Stimulated activated CD8-positive, alpha-beta memory T cell treated with anti-CD3 and anti-CD28 coated beads, Interleukin-7, amount 100 ng/mL, for 1 hour (primary cell): ENCODE data around the gene PUM2.
"Not testable (repeated sequence)": the region's sequence is repeated elsewhere in the genome, so short reads cannot be mapped to it uniquely, and the experiment has no call there.

Source experiments
- DNase-seq, 2 donors: peaks; one replicate each; pipeline ENCODE4 v3.0.0-alpha.2; 2020; ENCODE audit warnings: low read depth in 2 of 2

The PUM2 gene, protein sequence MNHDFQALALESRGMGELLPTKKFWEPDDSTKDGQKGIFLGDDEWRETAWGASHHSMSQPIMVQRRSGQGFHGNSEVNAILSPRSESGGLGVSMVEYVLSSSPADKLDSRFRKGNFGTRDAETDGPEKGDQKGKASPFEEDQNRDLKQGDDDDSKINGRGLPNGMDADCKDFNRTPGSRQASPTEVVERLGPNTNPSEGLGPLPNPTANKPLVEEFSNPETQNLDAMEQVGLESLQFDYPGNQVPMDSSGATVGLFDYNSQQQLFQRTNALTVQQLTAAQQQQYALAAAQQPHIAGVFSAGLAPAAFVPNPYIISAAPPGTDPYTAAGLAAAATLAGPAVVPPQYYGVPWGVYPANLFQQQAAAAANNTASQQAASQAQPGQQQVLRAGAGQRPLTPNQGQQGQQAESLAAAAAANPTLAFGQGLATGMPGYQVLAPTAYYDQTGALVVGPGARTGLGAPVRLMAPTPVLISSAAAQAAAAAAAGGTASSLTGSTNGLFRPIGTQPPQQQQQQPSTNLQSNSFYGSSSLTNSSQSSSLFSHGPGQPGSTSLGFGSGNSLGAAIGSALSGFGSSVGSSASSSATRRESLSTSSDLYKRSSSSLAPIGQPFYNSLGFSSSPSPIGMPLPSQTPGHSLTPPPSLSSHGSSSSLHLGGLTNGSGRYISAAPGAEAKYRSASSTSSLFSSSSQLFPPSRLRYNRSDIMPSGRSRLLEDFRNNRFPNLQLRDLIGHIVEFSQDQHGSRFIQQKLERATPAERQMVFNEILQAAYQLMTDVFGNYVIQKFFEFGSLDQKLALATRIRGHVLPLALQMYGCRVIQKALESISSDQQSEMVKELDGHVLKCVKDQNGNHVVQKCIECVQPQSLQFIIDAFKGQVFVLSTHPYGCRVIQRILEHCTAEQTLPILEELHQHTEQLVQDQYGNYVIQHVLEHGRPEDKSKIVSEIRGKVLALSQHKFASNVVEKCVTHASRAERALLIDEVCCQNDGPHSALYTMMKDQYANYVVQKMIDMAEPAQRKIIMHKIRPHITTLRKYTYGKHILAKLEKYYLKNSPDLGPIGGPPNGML

DNA sequence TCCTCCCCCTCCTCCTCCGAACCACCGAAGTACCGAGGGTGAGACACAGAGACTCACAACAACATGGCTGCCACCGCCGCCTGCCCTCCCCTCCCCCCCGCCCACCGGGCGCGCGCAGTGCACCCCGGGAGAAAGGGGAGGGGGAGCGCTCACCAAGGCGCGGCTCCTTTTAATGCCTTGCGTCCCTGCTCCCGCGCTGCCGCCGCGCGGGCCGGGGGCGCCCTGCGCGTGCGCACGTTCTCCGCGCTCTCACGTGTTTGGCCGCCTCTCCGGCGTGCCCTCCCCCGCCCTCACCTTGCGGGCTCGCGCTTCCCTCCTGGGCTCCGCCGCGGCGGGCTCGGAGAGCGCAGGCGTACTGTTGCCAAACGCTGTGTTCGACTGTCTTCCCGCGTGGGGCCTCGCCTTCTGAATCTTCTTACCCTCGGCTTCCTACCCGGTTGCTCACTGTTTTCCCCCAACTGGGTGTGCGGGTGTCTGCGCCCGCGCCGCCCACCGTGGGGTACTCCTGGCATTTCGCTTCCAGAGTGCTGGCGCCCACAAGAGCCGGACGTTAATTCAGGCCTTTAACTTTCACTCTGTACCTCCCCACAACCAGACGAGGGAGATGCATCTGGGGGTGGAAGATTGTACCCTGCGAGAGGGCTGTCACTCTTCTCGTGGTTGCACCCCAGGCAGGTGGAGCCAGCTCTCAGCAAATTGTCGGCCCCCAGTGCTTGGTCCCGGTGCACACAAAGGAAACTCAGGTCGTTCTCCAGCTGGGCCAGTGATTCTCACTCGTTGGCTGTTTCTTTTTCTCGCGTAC lies at the start of gene PUM2:
PUM2 (minus strand) TSS at position 92 of the 802 bp plus-strand sequence. CDS start 23,484 bp downstream, outside the sequence.
- peak; percentile 87 to 91 for DNase-seq

DNA sequence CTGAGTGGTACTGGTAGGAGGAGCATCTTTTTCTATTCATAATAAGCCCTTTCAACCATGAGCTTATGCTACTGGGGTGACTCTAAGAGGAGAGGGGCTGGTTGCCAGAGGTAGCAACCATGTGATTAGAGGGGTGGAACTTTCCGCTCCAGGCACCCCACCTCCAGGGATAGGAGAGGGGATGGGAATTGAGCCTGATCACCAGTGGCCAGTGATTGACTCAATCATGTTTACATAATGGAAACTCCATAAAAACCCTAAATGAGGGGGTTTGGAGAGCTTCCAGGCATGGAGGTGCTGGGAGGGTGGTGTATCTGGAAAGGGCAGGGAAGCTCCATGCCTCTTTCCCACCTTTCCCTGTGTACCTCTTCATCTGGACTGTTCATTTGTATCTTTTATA lies 49.7 kb upstream of the PUM2 start:
- DNase-seq, result no peak

DNA sequence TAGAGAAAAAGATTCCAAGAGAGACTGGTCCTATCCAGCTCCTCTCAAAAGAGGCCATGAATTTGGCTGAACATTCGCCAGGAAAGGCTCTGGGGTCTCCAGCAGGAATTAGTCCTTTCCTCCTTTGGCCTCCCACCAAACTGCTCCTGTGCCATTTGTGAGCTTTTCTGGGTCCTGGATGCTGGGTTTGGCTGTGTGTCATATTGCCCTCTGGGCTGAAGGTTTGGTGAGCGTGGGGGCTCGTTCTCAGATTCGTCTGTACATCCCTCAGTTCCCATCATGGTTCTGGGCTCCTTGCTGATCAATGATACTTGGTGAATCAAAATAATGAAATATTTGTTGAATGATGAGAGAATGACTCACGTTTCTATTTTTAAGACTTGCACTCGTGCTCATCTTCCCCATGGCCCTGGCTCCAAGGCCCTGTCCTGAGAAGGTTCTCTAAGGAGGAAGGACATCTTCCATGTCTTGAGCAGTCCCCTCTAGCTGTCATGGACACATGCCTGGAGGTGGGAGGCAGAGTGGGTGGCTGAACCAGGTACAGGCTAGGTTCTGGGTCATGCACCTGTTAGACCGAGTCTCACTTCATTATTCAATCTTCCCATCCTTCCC lies 48.4 kb upstream of the PUM2 start:
- DNase-seq, result no peak

DNA sequence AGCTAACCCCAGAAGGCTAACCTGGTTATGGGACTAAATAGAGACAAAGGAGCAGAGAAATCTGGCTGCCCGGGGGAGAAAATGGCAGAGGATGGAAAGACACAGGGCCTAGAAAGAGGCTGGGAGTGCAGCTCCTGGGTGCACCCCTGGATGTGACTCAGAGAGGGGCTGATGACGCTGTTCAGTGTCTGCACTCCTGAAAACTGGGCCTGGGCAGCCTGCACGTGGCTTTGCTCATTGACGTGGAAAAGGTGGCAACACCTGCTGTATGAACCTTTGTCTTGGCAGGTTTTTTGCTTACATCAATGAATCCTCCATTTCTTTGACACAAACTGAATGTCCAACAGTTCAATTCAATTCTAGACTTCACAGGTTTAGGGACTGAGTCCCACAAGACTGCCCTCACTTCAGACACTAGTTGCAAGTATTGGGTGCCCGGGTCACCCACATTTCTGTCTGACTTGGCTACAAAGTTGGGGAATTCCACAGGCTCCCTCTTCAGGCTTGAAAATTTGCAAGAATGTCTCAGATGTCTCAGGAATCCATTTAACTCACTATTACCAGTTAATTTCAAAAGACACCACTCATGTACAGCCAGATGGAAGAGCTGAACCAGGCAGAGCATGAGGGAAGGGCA lies 47.3 kb upstream of the PUM2 start:
- no peak for DNase-seq

DNA sequence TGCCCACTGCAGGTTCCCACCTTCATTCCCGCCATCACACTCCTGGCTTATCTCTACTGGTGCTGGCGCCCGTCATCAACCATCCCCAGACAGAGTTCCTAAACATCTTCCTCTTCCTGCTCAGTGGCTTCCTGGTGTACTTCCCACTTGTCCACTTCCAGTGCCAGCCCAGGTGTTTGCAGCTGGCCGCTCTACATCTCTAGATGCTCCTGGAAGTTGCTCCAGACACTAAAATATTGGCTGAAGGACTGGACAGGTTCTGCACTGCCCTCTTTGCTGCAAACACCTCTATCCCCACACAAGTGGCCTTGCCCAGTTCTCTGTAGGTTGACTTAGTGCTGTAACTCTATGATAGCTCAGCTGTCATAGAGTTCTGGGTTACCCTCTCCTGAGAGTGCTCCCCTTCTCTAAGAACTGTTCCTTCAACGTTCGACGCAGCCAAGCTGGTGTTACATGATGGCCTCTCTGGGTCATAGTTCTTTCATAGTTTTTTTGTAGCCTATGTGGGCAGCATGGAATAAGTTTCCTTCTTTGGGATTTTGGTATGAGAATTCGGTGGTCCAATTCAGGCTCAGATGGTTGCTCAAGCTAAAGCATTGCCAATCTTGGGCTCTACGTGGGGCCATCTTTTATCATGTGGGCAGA lies 45.8 kb upstream of the PUM2 start:
- DNase-seq, result no peak

DNA sequence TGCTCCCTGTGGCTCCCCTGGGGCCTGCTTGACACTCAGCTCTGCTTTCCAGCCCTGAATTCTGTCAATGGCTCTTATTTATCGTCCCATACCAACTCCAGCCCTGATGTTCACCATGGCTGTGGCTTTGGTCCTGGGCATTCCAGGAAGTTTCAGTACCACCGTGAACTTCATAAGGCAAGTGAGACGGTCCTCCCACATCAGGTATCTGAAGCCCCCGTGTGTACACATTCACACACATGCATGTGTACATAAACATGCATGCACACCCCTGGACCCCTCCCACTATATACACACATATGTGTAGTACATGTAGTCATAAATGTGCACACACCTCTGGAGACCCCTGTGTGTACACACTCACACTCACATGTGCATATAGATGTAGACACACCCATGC lies 43.3 kb upstream of the PUM2 start:
- no peak for DNase-seq

DNA sequence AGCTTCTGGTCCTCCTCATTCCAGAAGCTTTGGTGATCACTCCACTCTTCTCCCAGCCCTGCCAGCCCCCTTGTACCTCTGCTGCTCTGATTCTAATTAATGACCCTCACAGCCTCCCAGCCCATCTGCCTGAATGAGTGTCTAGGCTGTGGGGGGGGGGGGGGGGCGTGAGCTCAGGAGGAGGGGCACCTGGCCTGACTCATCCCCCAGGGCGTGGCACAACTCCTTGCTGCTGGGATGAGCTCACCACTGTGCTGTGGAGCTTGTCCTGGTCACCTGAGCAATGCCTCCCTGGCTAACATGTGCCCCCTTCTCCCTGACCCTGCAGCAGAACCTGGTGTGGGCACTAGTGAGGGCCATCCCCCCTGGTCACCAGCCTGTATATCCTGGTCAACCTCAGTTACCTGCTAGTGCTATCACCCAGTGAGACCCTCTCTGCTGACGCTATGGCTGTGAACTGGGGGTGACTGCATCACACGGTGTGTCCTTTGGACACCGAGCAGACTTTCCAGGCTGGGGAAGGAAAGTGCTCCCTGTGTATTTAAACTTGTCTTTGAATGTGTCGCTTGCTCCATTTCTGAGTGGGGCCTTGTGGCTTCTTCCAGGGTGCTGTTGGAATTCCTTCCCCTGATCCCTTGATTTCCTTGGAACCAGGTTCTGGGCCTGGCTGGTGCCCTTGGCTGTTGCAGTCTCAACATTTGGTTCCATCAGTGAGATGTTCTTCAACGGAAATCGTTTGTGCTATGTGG lies 41.5 kb upstream of the PUM2 start:
- DNase-seq, result no peak

DNA sequence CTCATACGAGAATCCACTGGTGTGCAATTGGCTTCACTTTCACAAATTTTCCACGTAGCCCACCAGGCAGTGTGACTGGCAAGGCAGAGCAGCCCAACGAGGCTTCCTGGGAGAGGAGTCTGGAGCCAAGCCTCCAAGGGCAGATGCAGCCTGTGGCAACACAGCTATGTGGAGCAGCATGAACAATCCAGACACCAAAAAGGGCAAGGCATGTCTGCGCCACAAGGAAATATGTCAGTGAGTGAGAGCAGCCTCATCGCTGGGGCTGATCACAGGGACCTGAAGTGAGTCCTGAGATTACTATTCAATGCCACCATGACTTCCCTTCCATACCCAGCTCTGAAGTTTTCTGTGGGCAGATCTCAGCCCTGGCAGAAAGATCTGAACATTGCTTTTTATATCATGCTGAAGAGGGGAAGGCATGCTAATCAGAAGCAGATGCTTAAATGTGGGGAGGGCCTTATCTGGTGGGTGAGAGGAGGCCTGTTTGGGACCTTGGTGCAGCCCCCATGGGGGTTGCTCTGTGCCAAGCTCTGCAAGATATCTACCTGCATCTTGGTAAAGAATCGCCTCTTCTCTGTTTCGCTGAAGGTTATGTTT lies 40.0 kb upstream of the PUM2 start:
- DNase-seq, result no peak

DNA sequence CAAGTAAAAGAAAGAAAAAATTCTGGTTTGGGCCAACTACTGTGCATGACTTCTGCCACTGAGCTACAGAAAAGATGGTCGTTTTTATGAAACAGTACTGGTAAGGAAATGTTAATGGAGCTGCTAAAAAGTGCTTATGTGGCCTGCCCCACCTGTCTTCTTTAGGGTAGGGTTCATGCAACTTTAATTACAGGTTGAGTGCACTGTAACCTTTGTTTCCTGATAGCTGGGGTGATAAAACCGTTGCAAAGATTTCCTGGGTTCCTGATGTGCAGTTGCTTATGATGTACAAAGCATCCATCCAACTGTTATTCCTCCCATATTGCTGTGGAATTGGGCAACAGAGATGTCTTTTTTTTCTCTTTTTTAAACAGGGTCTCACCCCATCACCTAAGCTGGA lies 34.3 kb upstream of the PUM2 start:
- DNase-seq, result no peak

DNA sequence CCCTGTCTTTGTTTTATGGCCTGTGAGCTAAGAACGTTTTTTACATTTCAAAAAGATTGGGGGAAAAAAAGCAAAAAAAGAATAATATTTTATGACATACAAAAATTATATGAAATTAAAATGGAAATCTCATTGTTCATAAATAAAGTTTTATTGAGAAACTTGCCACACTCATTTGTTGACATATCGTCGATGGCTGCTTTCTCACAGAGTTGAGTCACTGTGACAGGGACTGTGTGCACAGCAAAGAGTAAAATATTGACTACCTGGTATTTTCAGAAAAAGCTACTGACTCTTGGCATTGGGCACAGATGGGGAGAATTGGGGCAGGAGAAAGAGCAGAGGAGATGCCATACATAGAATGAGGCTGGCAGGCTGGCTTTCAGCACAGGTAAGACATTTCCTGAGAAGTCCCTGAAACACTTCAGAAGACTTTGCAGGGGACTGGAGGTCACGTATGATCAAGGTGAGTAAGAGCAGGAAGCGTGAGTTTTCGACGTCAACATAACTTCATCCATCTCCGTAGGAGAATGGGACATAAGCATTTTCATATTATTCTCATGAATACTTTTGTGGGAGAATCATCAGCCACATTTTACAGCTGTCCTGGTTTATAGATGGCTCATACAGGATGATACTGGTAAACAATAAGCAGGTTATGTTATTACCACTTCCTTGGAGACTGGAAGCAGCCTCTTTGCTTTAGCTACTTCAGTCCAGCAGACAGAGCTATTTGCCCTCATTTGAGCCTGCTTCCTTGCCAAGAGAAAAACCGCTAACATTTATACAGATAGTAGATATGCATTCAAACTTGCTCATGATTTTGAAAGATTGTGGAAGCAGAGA lies 32.5 kb upstream of the PUM2 start:
- no peak for DNase-seq

DNA sequence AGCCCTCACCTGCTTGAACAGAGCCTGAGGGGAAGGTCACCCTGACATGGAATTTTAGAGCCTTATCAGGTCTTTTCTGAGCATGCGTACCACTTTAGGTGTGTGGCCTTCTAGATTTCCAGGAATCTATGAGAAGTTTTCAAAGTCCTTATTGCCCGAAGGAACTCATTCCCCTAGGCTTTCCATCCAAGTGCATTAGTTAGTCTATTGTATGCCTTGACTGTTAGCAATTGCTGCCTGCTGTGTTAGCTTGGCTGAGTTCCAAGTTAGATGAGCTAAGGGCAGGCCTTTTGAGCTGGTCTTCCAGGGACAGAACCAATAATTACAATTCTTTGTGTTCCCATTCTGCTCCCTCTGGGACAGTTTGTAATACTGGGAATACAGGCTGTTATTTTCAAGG lies 30.8 kb upstream of the PUM2 start:
- no peak for DNase-seq

DNA sequence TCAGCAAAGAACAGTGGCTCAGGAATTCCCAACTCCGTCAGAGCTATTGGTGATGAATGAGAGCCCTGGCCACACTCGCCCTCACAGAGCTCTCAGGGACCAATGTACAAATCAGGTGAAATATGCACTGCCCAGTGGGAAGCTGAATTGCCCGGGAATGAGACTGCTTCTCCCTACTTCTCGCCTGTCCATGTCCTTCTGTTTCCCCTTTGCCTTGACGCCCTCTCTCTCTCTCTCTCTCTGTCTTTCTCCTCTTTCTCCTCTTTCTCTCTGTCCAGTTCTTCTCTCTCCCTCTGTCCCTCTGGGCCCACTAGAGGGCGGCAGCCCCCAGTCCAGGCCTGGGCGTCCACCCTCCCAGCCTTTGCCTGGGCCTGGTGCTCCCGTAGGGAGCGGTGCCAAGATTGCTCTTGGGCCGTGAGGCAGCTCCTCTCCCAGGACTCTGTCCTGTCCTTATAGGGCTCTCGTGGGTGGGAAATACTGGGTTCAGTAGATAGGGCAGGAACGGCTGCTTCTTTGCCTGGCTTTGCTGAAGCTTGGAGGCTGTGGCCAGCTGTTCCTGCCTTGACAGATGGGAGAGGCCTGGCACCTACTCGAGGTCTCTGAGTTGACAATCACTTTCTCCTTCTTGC lies 28.4 kb upstream of the PUM2 start:
- no peak for DNase-seq

DNA sequence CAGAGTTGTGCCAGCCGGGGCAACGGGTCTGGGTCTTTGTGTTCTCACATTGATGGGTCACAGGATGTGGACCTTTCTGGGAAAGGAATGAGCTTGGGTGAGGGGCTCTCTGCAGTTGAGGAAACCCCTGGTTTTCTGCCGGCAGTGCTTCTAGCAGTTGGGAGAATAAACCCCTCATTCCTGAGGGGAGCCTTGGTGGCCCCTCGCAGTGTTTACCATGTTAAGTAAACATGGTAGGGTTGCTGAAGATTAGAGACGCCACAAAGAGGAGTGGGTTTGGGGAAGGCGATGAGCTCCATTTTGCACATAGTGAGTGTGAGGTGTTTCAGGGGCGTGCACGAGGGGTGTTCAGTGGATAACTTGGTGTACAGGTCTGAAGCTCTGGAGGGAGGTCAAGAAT lies 27.7 kb upstream of the PUM2 start:
- DNase-seq, result no peak

DNA sequence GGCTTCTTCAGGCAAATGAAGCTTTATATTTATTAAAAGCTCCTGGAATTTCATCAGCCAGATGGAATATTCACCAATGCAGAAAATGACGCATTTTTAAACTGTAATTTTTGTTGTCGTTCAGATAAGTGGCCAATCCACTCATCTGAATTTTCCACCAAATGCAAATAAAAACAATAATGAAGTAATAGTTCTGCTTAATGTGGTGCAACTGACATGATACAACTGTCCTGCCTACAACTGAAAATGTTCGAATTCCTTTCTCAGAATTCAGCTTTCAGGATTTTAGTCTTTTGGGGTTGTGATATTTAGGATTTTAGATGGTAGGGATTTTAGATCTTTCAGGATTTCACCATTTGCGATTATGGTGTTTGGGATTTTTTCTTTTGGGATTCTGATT lies 27.1 kb upstream of the PUM2 start:
- DNase-seq, result no peak

DNA sequence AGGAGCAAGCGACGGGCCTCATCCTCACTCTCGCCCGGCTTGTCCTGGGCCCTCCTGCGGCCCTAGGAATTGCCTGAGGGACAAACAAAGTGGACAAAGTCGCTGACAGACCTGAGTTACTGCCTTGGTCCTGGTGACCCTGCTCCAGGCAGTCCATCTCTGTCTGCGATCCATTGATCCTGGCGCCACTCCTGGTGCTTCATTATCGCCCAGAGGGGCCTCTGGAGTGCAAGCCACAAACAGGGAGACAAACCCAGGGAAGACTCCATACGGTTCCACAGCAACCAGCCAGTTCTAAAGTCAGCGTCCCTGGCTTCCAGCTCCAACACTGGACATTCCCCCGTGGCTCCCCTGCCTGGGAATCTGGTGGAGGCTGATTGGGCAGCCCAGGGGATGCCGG lies 24.3 kb upstream of the PUM2 start:
- DNase-seq, result not testable (repeated sequence)

DNA sequence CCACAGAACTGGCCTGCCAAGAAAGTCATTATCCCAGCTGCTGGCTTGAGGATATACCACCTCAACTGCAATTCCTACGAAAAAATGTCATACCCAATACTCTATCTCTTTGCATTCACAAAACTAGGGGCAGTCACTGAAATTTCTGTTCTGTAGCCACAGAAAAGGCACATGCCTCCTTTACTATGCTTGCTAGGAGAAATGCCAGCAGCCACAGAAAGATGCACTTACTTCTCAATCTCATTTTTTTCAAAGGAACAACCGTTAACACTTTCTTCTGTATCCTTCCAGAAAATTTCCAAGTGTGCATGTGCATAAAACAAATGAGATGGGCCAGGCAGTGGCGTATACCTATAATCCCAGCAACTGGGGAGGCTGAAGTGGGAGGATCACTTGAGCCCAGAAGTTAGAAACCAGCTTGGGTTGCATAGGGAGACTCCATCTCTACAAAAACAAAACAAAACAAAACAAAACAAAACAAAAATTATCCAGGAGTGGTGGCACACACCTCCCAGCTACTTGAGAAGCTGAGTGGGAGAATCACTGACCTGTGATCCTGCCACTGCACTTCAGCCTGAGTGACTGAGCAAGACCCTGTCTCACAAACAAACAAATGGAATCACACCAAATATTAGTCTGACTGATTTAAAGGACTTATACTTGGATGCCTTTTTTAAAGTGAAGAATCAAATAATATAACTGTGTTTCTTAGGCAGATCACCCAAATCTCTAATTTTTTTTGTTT lies 22.4 kb upstream of the PUM2 start:
- no peak for DNase-seq
